ENCODE results near the gene JMJD6.
"Not testable (repeated sequence)": the region's sequence is repeated elsewhere in the genome, so short reads cannot be mapped to it uniquely, and the experiment has no call there.

The JMJD6 gene

GRCh38 chr17:76726231-76726775, at the start of gene JMJD6:
Gene JMJD6 (minus strand): TSS chr17:76726606. CDS start chr17:76726475, 131 bp downstream.
- DNase-seq (ENCODE audit: low spot score), result peak; percentile 94
- no peak for FAIRE-seq

GRCh38 chr17:76775021-76775600, 48.7 kb upstream of the JMJD6 start:
- FAIRE-seq (no peak), DNase-seq (ENCODE audit: low spot score) (no peak)

GRCh38 chr17:76772842-76773525, 46.6 kb upstream of the JMJD6 start:
- peak; percentile 86 for FAIRE-seq

GRCh38 chr17:76758570-76758969, 32.2 kb upstream of the JMJD6 start:
- no peak for FAIRE-seq
- DNase-seq (ENCODE audit: low spot score), result no peak

More at GRCh38 chr17:76772842-76773525, 46.6 kb upstream of the JMJD6 start:
- peak; percentile 71 for DNase-seq (ENCODE audit: low spot score)

- DNase-seq (ENCODE audit: low spot score) (no peak), FAIRE-seq (no peak)
These were observed 30.9 kb upstream of the JMJD6 start for GRCh38 chr17:76757256-76757655.

GRCh38 chr17:76755285-76755684, 28.9 kb upstream of the JMJD6 start:
- no peak for FAIRE-seq

GRCh38 chr17:76753061-76753961, 26.9 kb upstream of the JMJD6 start:
- no peak for FAIRE-seq
- no peak for DNase-seq (ENCODE audit: low spot score)

More at GRCh38 chr17:76755285-76755684, 28.9 kb upstream of the JMJD6 start:
- no peak for DNase-seq (ENCODE audit: low spot score)

- FAIRE-seq, result no peak
These were observed 25.6 kb upstream of the JMJD6 start for GRCh38 chr17:76752006-76752405.

GRCh38 chr17:76751416-76751993, 25.1 kb upstream of the JMJD6 start:
- no peak for FAIRE-seq
- no peak for DNase-seq (ENCODE audit: low spot score)

More at GRCh38 chr17:76752006-76752405, 25.6 kb upstream of the JMJD6 start:
- DNase-seq (ENCODE audit: low spot score), result no peak

GRCh38 chr17:76748657-76749056, 22.3 kb upstream of the JMJD6 start:
- no peak for FAIRE-seq
- no peak for DNase-seq (ENCODE audit: low spot score)

GRCh38 chr17:76747716-76748363, 21.4 kb upstream of the JMJD6 start:
- DNase-seq (ENCODE audit: low spot score) (no peak), FAIRE-seq (no peak)

- DNase-seq (ENCODE audit: low spot score); FAIRE-seq: not testable (repeated sequence)
These were observed 19.4 kb upstream of the JMJD6 start for GRCh38 chr17:76745785-76746184.

- no peak for DNase-seq (ENCODE audit: low spot score)
- no peak for FAIRE-seq
These were observed 18.3 kb upstream of the JMJD6 start for GRCh38 chr17:76744747-76745146.

GRCh38 chr17:76742958-76743357, 16.6 kb upstream of the JMJD6 start:
- FAIRE-seq, result no peak
- no peak for DNase-seq (ENCODE audit: low spot score)

- no peak for DNase-seq (ENCODE audit: low spot score)
- no peak for FAIRE-seq
These were observed 14.1 kb upstream of the JMJD6 start for GRCh38 chr17:76740329-76741118.

- DNase-seq (ENCODE audit: low spot score); FAIRE-seq: not testable (repeated sequence)
These were observed 13.2 kb upstream of the JMJD6 start for GRCh38 chr17:76739568-76740115.

- DNase-seq (ENCODE audit: low spot score), result no peak
- FAIRE-seq, result no peak
These were observed 12.1 kb upstream of the JMJD6 start for GRCh38 chr17:76738468-76738850.

- DNase-seq (ENCODE audit: low spot score) (peak; percentile 82), FAIRE-seq (no peak)
These were observed 11.5 kb upstream of the JMJD6 start, which contains the start of gene MFSD11 for GRCh38 chr17:76737676-76738467. Gene MFSD11 (plus strand): TSS chr17:76738119. CDS start chr17:76738353, 234 bp downstream.
